ENCODE measurements around the gene ADAMTS19.

Gene ADAMTS19

DNA sequence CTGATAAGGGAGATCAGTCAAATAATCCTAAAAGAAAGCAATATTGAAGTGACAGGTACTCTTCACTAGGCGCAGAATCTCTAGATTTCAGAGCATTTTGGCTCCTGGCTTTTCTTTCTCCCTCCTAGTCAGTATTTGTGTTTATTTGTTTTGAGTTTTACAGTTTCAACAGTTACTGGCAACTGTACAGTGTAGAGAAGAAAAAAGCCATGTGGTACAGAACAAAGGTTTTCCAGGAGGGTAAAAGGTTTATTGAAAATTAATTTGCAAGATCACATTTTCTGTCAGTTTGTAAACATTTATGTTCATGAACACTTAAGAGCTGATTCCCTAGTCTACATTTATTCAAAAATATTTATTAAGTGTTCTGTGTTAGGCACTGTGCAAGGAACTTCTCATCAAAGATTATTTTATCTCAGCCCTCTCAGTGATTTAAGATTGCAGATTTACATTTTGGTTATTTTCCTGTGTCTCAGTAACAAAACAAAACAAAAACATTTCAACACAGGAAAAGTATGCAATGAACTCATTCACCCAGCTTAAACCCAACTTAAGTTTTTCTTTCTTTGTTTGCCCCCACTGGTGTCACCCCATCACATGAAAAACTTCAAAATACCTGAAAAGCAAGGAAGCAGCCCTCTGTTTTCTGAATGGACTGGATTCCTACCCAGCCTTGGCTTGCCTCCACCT is 300.7 kb downstream of the ADAMTS19 start:
- TF ChIP-seq MYC (IDR thresholded peaks at IDR 0.05; ENCODE audit: low read depth, low read length) = no peak
- TF ChIP-seq, protein P1, sequence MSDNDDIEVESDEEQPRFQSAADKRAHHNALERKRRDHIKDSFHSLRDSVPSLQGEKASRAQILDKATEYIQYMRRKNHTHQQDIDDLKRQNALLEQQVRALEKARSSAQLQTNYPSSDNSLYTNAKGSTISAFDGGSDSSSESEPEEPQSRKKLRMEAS (IDR thresholded peaks at IDR 0.05; ENCODE audit: low read depth, low read length) = no peak
- no peak for TF ChIP-seq POLR2A (IDR thresholded peaks at IDR 0.05; ENCODE audit: extremely low read depth, insufficient read length)
- TF ChIP-seq, protein P2, sequence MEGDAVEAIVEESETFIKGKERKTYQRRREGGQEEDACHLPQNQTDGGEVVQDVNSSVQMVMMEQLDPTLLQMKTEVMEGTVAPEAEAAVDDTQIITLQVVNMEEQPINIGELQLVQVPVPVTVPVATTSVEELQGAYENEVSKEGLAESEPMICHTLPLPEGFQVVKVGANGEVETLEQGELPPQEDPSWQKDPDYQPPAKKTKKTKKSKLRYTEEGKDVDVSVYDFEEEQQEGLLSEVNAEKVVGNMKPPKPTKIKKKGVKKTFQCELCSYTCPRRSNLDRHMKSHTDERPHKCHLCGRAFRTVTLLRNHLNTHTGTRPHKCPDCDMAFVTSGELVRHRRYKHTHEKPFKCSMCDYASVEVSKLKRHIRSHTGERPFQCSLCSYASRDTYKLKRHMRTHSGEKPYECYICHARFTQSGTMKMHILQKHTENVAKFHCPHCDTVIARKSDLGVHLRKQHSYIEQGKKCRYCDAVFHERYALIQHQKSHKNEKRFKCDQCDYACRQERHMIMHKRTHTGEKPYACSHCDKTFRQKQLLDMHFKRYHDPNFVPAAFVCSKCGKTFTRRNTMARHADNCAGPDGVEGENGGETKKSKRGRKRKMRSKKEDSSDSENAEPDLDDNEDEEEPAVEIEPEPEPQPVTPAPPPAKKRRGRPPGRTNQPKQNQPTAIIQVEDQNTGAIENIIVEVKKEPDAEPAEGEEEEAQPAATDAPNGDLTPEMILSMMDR (IDR thresholded peaks at IDR 0.05; ENCODE audit: low read depth, low read length) = no peak
- H3K4me3 ChIP-seq (ENCODE audit: low read depth, low read length) = no peak overlapping the region
- DNase-seq (ENCODE audit: low read depth) = no peak

DNA sequence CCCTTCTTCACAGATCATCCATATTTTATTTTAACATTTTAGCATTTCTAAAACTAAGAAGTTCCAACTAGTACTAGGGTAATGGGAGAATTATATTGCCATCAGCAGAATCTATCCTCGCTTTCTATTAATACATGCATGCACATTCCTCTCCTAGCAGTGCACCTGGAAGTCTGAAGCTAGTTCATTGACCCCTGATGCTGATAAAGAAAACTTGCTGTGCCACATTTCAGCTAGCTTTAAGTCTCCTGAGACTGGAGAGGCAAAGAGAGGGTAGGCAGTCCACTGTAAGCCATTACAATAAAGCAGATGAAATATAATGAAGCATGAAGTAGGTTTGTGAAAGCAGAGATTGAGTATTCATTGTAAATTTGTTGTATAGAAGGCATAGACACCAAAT is 303.6 kb downstream of the ADAMTS19 start:
- TF ChIP-seq MYC (IDR thresholded peaks at IDR 0.05; ENCODE audit: low read depth, low read length) (no peak), POLR2A (IDR thresholded peaks at IDR 0.05; ENCODE audit: extremely low read depth, insufficient read length) (no peak)
- TF ChIP-seq, protein P2 (IDR thresholded peaks at IDR 0.05; ENCODE audit: low read depth, low read length) = no peak
- TF ChIP-seq, protein P1 (IDR thresholded peaks at IDR 0.05; ENCODE audit: low read depth, low read length) = no peak
- H3K4me3 ChIP-seq (ENCODE audit: low read depth, low read length) = no peak overlapping the region
- no peak for DNase-seq (ENCODE audit: low read depth)

DNA sequence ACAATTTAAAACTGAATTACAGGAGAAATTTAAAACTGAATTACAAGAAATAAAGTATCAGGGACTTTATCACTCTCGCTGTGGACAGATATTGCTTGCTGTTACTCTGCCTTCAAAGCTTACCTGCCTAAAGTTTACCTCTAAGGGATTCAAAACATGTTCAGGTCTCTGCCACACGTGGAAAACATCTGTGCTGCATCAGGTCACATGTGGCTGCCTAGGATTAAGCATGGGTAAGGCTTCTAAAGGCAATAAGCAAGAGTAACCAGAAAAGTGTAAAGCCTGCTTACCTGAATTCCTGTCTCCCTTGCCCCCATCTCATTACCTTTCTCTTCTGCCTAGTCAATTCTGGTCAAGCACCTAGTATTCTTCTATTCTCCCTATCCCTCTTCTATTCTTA is 306.7 kb downstream of the ADAMTS19 start:
- TF ChIP-seq MYC (IDR thresholded peaks at IDR 0.05; ENCODE audit: low read depth, low read length) (no peak), POLR2A (IDR thresholded peaks at IDR 0.05; ENCODE audit: extremely low read depth, insufficient read length) (no peak)
- TF ChIP-seq, protein P1 (IDR thresholded peaks at IDR 0.05; ENCODE audit: low read depth, low read length) = no peak
- TF ChIP-seq, protein P2 (IDR thresholded peaks at IDR 0.05; ENCODE audit: low read depth, low read length) = no peak
- no peak overlapping the region for H3K4me3 ChIP-seq (ENCODE audit: low read depth, low read length)
- no peak for DNase-seq (ENCODE audit: low read depth)

DNA sequence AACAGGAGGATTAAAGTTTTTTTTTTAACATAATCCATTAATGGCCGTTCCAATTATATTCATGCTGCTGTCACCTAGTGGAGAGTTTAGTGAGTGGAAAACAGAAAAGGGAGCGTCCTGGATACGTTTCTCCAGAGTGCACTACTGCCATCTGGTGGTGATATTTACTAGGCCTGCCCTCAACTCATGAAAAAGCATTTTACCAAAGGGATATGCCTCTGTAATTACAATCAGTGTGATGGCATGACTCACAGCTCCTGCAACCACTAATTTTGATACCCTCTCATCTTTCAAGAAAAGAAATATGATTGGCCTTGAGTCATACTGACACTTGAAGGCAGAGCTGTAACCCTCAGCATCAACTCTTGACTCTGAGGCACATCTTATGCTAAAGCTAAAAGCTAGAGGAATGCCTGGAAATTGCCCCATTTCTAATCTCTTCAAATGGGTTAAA is 307.9 kb downstream of the ADAMTS19 start:
- H3K4me3 ChIP-seq (ENCODE audit: low read depth, low read length) = no peak overlapping the region
- peak; percentile 83 for DNase-seq (ENCODE audit: low read depth)
- TF ChIP-seq POLR2A (IDR thresholded peaks at IDR 0.05; ENCODE audit: extremely low read depth, insufficient read length) (no peak), MYC (IDR thresholded peaks at IDR 0.05; ENCODE audit: low read depth, low read length) (no peak)
- TF ChIP-seq, protein P1 (IDR thresholded peaks at IDR 0.05; ENCODE audit: low read depth, low read length) = peak; percentile 36; the same call in 1 of the 2 replicates
- TF ChIP-seq, protein P2 (IDR thresholded peaks at IDR 0.05; ENCODE audit: low read depth, low read length) = peak; percentile 86

DNA sequence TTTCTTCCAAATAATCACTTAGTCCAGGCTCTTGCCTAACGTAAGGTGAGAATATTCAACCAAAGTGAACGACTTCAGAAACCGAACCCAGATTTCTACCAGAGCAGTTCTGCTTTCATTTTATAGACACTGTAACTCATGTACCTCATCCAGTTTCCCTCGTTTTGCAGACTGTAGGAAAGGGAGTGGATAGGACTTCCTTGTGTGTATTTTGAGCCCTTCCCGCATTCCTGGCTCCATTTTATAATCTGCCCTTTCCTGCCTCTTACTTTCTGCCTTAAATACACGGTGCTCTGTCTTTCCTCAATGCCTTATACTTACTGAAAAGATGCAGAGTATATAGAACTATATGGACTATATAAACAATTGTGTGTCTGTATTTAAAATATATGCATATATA is 308.6 kb downstream of the ADAMTS19 start:
- H3K4me3 ChIP-seq (ENCODE audit: low read depth, low read length) = no peak overlapping the region
- no peak for DNase-seq (ENCODE audit: low read depth)
- TF ChIP-seq, protein P1 (IDR thresholded peaks at IDR 0.05; ENCODE audit: low read depth, low read length) = no peak
- TF ChIP-seq, protein P2 (IDR thresholded peaks at IDR 0.05; ENCODE audit: low read depth, low read length) = no peak
- no peak for TF ChIP-seq MYC (IDR thresholded peaks at IDR 0.05; ENCODE audit: low read depth, low read length)
- no peak for TF ChIP-seq POLR2A (IDR thresholded peaks at IDR 0.05; ENCODE audit: extremely low read depth, insufficient read length)

Measured in NB4 (cell line).